GOT3 (cell line): ENCODE data around the gene SLC2A10.

ENCODE experiments used
- DNase-seq: peaks from one replicate; lab custom pipeline; 2025; ENCODE audit warnings: mixed read lengths; lab: John Stamatoyannopoulos, UW

SLC2A10 gene

GRCh38 chr20:46703435-46703834 lies 6.0 kb upstream of the SLC2A10 start:
- DNase-seq = no peak

DNA sequence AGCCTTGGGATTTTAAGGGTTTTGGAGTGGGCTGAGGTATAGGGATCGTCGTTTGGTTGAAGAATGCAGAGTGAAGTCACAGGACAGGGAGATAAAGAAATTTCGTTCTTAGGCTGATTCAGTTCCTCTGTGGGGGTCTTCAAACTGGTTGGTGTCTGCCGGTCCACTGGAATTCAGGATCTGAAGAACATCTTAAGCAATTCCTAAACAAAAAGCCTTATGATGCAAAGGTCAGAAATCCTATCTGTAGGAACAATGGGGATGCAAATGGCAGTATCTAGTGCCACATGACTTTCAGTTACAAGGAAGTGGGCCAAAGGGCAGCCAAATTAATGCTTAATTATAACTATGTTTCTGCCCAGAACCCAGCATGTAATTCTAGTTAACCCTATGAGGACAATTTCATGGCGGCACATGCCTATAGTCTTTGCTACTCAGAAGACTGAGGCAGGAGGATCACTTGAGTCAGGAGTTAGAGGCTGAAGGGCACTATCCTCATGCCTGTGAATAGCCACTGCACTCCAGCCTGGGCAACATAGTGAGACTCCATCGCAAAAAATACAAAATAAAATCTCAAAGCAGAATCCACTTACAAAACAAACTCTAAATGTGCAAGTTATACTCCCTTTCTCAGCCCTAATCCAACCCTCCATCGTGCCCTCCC lies 4.6 kb upstream of the SLC2A10 start:
- DNase-seq = no peak

GRCh38 chr20:46705378-46705729 lies 4.1 kb upstream of the SLC2A10 start:
- no peak for DNase-seq

GRCh38 chr20:46706242-46706641 lies 3.2 kb upstream of the SLC2A10 start:
- DNase-seq = no peak

GRCh38 chr20:46708172-46708860 lies 1.1 kb upstream of the SLC2A10 start:
- DNase-seq = no peak

DNA sequence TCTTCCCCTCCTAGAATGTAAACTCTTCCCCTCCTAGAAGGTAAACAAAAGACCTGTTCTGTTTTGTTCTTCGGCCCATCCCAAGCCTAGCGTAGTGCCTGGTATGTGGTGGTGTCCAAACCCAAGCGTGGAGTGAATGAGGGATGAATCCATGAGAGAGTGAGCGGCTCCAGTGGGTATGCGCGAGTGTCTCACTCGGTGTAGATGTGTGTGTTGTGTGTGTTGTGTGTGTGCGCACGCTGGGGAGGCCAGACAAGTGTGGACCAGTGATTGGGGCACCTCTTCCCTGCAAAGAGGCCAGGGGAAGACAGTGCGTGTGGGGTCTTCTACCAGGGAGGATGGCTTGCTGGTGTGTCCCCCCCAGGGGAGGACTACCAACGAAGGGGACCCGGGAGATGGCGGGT lies 392 bp upstream of the SLC2A10 start:
- no peak for DNase-seq

DNA sequence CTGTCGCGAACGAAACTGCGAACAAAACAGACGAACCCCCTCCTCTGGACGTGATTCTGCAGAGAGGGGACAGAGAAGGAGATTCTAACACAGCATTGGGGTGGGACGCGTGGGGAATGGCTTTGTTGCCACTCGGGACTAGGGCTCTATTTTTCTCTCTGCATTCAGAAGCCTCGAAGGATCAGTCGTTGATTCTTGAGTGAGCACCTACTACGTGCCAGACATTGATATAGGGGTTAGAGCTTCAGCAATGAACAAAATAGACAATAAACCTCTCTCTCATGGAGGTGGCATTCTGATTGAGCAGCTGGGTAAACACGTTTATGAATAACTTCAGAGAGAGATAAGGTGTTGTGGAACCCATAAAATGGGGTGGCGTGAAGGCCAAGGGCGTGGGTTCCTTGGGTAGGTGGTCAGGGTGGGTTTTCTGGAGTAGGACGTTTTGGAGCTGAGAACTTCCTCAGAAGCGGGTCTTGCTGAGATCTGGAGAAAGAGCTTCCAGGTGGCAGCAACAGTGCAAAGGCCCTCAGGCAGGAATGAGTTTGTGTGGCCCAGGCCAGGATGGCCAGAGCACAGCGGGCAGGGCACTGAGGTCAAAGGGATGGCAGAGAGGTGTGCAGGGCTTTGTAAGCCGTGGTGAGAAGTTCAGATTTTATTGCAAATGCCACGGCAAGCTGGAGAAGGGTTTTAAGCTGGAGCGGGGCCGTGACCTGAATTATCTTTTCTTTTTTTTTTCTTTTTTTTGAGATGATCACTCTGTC lies 884 bp downstream of the SLC2A10 start:
- no peak for DNase-seq

- DNase-seq = no peak
Measured at GRCh38 chr20:46712056-46712636, 2.7 kb downstream of the SLC2A10 start.

GRCh38 chr20:46713957-46714834 lies 4.7 kb downstream of the SLC2A10 start:
- no peak for DNase-seq

GRCh38 chr20:46715292-46715756 lies 5.9 kb downstream of the SLC2A10 start:
- DNase-seq = no peak

DNA sequence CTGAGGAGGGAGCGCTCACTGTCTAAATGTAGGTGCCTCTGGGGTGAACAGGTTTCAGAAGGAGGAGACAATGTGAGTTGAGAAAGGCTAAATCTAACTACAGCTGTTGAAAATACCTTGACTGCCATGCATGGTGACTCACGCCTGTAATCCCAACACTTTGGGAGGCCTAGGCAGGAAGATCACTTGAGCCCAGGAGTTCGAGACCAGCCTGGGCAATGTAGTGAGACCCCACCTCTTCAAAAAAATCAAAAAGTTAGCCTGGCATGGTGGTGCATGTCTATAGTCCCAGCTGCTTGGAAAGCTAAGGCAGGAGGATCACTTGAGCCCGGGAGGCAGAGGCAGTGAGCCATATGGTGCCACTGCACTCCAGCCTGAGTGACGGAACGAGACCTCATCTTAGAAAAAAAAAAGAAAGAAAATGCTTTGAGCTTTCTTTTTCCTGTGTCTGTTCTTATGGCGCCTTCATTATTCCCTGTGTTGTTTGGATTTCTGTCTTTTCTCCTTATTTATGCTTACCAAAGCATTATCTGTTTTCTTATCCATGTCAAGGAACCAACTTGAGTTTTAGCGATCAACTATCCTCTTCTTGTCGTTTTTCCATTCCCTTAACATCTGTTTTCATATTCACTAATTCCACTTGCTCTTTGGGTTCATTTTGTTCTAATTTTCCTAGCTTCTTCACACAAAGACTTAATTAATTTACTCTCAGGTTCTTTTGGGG lies 8.5 kb downstream of the SLC2A10 start:
- DNase-seq = no peak

- no peak for DNase-seq
Measured at GRCh38 chr20:46720019-46720418, 10.6 kb downstream of the SLC2A10 start.

DNA sequence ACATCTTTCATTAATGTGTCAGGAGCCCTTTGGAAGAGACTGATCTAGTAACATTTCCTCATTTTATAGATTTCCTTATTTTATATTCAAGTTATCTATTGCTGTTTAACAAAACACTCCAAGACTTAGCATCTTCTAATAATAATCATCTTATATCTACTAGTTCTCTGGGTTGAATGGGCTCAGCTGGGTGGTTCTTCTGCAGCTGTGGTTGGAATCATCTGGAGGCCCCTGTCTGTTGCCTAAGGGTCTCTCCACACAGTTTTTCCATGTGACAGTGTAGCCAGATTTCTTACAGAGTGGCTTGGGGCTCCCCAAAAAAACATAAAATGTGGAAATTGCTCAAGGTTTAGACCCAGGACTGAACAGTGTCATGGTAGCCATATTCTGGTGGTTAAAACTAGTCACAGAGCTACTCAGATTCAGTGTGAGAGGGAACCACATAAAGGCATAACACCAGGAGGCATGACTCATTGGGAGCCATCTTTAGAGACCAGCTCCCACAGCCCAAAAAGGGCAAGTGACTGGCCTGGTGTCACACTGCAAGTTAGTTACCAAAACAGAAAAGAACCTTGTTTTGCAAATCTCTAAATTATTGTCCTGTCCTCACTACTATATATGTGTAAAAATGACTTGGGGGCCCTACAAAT lies 11.5 kb downstream of the SLC2A10 start:
- DNase-seq = no peak

DNA sequence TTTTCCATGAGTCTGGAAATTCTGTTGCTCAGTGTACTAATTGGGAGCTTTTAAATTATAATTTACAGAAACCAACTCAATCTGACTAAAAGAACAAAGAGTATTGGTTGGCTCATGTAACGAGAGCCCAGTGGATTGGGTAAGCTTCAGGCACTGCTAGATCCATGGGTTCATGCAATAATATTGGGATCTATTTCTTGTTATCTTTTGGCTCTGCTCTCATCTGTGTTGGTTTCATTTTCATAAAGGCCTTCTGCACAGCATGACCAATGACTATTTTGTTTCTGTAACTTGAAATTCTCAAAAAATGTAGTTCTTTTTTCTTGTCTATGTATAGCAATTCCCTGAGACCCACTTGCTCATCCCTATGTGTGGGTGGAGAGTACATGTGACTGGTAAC lies 12.0 kb downstream of the SLC2A10 start:
- DNase-seq = no peak

DNA sequence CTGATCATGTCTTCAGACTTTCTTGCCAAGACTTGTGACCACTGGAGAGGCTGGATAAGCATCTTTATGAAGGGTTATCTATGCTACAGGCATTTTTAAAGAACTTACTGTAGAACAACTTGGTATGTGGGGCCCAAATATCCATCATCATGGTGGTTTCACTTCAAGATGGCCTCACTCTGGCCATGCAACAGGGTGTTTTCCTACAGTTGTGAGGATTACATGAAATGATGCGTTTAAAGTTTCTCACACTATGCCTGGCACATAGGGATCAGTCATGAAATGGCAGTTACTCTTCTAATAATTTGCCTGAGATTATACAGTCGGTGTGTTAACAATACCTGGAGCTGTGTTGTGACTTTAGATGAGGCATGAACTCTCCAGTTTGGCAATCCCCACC lies 13.0 kb downstream of the SLC2A10 start:
- no peak for DNase-seq

DNA sequence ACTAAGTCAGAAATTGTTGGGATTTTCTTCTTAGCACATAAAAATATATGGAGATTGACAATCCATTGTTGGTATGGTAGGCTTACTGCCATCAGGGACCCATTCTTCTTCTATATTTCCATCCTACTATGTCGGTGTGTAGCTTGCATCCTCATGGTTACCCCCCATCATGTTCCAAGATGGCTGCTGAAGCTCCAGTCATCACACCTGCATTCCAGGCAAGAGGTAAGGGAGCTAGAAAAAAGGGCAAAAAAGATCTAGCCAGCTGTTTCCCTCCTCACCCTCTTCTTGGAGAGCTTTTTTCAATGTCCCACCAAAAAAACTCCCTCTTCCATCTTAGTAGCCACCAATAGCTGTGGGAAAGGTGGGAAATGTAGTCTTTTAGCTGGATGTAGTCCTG lies 13.6 kb downstream of the SLC2A10 start:
- DNase-seq = no peak

DNA sequence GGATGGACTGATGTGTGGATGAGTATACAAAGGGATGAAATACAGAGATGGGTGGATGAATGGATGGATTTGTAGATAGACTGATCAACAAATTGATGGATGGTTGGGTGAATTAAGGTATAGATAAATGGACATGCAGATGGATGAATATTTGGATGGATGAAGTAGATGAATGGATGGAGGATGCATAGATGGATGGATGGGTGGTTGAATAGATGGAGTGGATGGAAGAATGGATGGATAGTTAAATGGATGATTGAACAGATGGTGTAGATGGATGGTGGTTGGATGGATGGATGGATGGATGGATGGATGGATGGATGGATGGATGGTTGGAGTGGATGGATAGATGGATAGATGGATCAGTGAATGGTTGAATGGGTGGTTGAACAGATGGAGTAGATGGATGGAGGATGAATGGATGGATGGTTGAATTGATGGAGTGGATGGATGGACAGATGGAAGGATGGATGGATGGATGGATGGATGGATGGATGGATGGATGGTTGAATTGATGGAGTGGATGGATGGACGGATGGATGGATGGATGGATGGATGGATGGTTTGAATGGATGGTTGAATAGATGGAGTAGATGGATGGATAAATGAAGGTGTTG lies 15.0 kb downstream of the SLC2A10 start:
- DNase-seq = no peak

DNA sequence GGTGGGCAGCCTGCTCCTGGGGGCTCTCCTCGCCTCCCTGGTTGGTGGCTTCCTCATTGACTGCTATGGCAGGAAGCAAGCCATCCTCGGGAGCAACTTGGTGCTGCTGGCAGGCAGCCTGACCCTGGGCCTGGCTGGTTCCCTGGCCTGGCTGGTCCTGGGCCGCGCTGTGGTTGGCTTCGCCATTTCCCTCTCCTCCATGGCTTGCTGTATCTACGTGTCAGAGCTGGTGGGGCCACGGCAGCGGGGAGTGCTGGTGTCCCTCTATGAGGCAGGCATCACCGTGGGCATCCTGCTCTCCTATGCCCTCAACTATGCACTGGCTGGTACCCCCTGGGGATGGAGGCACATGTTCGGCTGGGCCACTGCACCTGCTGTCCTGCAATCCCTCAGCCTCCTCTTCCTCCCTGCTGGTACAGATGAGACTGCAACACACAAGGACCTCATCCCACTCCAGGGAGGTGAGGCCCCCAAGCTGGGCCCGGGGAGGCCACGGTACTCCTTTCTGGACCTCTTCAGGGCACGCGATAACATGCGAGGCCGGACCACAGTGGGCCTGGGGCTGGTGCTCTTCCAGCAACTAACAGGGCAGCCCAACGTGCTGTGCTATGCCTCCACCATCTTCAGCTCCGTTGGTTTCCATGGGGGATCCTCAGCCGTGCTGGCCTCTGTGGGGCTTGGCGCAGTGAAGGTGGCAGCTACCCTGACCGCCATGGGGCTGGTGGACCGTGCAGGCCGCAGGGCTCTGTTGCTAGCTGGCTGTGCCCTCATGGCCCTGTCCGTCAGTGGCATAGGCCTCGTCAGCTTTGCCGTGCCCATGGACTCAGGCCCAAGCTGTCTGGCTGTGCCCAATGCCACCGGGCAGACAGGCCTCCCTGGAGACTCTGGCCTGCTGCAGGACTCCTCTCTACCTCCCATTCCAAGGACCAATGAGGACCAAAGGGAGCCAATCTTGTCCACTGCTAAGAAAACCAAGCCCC lies 16.0 kb downstream of the SLC2A10 start:
- DNase-seq = no peak

GRCh38 chr20:46731770-46732169 lies 22.3 kb downstream of the SLC2A10 start:
- DNase-seq = no peak
